ENCODE results near the gene IGLL1.

- TF ChIP-seq EZH2 (IDR thresholded peaks at IDR 0.05; ENCODE audit: insufficient read depth, poor library complexity, severe bottlenecking) (no peak), EZH2phosphoT487 (IDR thresholded peaks at IDR 0.05; ENCODE audit: insufficient read depth, low read depth) (no peak)
Observed at GRCh38 chr22:23574371-23574811, 5.7 kb downstream of the IGLL1 start.

Measured in GM23248 (cell line).